Endodermal cell (in vitro differentiated cells): ENCODE data around the gene MYO7A. TPM values are rescaled to one million over a fixed set of nuclear protein-coding genes. Genes with fewer than 3 reads are reported as not detected.
A peak's percentile ranks its signal among the peaks of the same experiment; 100 is the strongest.

ENCODE experiments used
- DNase-seq: peaks from one replicate; pipeline ENCODE4 v3.0.0-alpha.2; 2017
- H3K27ac ChIP-seq: 2 replicates; pipeline ENCODE4 v1.5.1; 2013; ENCODE audit warnings: mild to moderate bottlenecking, low read depth, low read length, moderate library complexity
- H3K27me3 ChIP-seq: 2 replicates; pipeline ENCODE4 v1.6.1; 2013; ENCODE audit warnings: mild to moderate bottlenecking, low read length, moderate library complexity; ENCODE audit not compliant: insufficient read depth, control insufficient read depth, poor library complexity, severe bottlenecking
- H3K36me3 ChIP-seq: 2 replicates; pipeline ENCODE4 v1.7.0; 2013; ENCODE audit warnings: mild to moderate bottlenecking, low read length, moderate library complexity; ENCODE audit not compliant: control insufficient read depth, insufficient read depth
- H3K4me1 ChIP-seq: one replicate; pipeline ENCODE4 v1.7.0; 2013; ENCODE audit warnings: low read length; ENCODE audit not compliant: control insufficient read depth, insufficient read depth
- H3K4me3 ChIP-seq: 2 replicates; pipeline ENCODE4 v1.5.1; 2013; ENCODE audit warnings: mild to moderate bottlenecking, low read length, moderate library complexity
- H3K9ac ChIP-seq: 2 replicates; pipeline ENCODE4 v1.6.1; 2013; ENCODE audit warnings: mild to moderate bottlenecking, low read length, moderate library complexity; ENCODE audit not compliant: poor library complexity, severe bottlenecking; ENCODE audit errors: extremely low read depth
- H3K9me3 ChIP-seq: 2 replicates; pipeline ENCODE4 v1.6.1; 2013; ENCODE audit warnings: mild to moderate bottlenecking, low read length, moderate library complexity; ENCODE audit not compliant: control insufficient read depth
- H3K27ac Mint-ChIP-seq: 2 replicates; pipeline ENCODE4 v1.8.0; 2020; ENCODE audit warnings: mixed read lengths
- H3K27me3 Mint-ChIP-seq: 2 replicates; pipeline ENCODE4 v1.8.0; 2021; ENCODE audit warnings: mild to moderate bottlenecking, mixed read lengths; ENCODE audit not compliant: insufficient read depth
- H3K36me3 Mint-ChIP-seq: 2 replicates; pipeline ENCODE4 v1.8.0; 2020; ENCODE audit warnings: low read depth, mixed read lengths
- H3K4me1 Mint-ChIP-seq: 2 replicates; pipeline ENCODE4 v1.8.0; 2020; ENCODE audit warnings: mixed read lengths
- H3K4me3 Mint-ChIP-seq: 2 replicates; pipeline ENCODE4 v1.8.0; 2020; ENCODE audit warnings: mild to moderate bottlenecking, moderate library complexity, mixed read lengths
- H3K9me3 Mint-ChIP-seq: 2 replicates; pipeline ENCODE4 v1.8.0; 2020; ENCODE audit warnings: mild to moderate bottlenecking, mixed read lengths
- WGBS, 2 experiments: methylation state at CpG; one replicate each; pipeline versions ENCODE4 v1.1.5 to v1.1.7; 2013; ENCODE audit warnings: missing lambda C conversion rate in 2 of 2, mixed read lengths in 1 of 2; ENCODE audit not compliant: insufficient coverage in 1 of 2, insufficient read length in 1 of 2; 5-methylcytosine and 5-hydroxymethylcytosine counted together
- total RNA-seq, 2 donors: library from RNA; stranded (reverse); fragmentation: NEBNext Ultra II Directional in 1 of 2; extraction: Animal tissue kit (Norgen Biotek cat#: 25700) in 1 of 2; gene quantifications; 2 replicates in 1 of 2; 3 replicates in 1 of 2; pipeline ENCODE4 v1.2.1, GENCODE V29; 2021
- TF ChIP-seq, protein P1 (sequence below): fragments of 200-600 bp; sonication (generic); conservative IDR thresholded peaks from 2 replicates; pipeline ENCODE4 v1.5.0; 2021; ENCODE audit warnings: antibody characterized with exemption, mild to moderate bottlenecking

MYO7A gene
- total RNA-seq, 2 donors from 2014 or later, result 2.4 to 2.7 TPM

- H3K36me3 Mint-ChIP-seq, result no peaks in the 10 kb centered on the region
- TF ChIP-seq, protein P1, sequence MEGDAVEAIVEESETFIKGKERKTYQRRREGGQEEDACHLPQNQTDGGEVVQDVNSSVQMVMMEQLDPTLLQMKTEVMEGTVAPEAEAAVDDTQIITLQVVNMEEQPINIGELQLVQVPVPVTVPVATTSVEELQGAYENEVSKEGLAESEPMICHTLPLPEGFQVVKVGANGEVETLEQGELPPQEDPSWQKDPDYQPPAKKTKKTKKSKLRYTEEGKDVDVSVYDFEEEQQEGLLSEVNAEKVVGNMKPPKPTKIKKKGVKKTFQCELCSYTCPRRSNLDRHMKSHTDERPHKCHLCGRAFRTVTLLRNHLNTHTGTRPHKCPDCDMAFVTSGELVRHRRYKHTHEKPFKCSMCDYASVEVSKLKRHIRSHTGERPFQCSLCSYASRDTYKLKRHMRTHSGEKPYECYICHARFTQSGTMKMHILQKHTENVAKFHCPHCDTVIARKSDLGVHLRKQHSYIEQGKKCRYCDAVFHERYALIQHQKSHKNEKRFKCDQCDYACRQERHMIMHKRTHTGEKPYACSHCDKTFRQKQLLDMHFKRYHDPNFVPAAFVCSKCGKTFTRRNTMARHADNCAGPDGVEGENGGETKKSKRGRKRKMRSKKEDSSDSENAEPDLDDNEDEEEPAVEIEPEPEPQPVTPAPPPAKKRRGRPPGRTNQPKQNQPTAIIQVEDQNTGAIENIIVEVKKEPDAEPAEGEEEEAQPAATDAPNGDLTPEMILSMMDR, result no peak
- H3K27me3 Mint-ChIP-seq, result peaks cover under 1% of the 10 kb centered on the region
- H3K4me1 Mint-ChIP-seq, result peaks cover 9% of the 10 kb centered on the region
- Histone ChIP-seq H3K27ac (no peak overlapping the region), H3K36me3 (no peaks in the 10 kb centered on the region), H3K4me1 (no peaks in the 10 kb centered on the region), H3K9me3 (no peaks in the 10 kb centered on the region), H3K9ac (no peak overlapping the region), H3K4me3 (no peak overlapping the region), H3K27me3 (no peaks in the 10 kb centered on the region)
- no peak overlapping the region for H3K4me3 Mint-ChIP-seq
- H3K27ac Mint-ChIP-seq, result no peak overlapping the region
- H3K9me3 Mint-ChIP-seq, result no peaks in the 10 kb centered on the region
- no peak for DNase-seq
- WGBS, 2 experiments, result 97% methylated on average over 3 of the region's 4 CpGs; no CpG with 5 or more reads in 1 of the 2 experiments
These were observed 13.0 kb downstream of the MYO7A start for GRCh38 chr11:77141034-77141433.

DNA sequence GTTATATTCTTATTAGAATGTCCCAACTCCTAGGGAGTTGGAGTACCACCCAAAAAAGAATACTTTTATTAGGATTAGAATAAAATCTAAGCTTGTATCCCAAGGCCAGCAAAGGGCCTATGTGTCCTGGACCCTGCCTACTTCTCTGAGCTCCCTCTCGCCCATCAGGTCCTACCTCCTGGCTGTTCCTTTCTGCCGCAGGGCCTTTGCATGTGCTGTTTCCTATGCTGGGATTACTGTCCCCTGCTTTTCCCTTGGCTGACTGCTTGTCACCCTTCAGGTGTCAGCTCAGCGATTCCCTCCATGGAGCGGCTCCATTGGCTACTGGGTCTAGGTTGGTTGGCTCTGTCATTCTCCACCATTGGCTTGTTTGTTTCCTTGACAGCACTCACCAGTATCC is 13.4 kb downstream of the MYO7A start:
- 92 to 97% methylated on average over 4 of the region's 4 CpGs for WGBS, 2 experiments
- no peak overlapping the region for H3K27ac Mint-ChIP-seq
- Histone ChIP-seq H3K4me3 (no peak overlapping the region), H3K36me3 (no peaks in the 10 kb centered on the region), H3K27me3 (peaks cover under 1% of the 10 kb centered on the region), H3K27ac (no peak overlapping the region), H3K9me3 (no peaks in the 10 kb centered on the region), H3K4me1 (no peaks in the 10 kb centered on the region), H3K9ac (no peak overlapping the region)
- H3K4me3 Mint-ChIP-seq, result no peak overlapping the region
- TF ChIP-seq, protein P1, result no peak
- no peaks in the 10 kb centered on the region for H3K36me3 Mint-ChIP-seq
- DNase-seq, result no peak
- H3K9me3 Mint-ChIP-seq, result no peaks in the 10 kb centered on the region
- H3K4me1 Mint-ChIP-seq, result peaks cover 9% of the 10 kb centered on the region
- peaks cover 5% of the 10 kb centered on the region for H3K27me3 Mint-ChIP-seq

GRCh38 chr11:77142091-77142975 is 14.3 kb downstream of the MYO7A start:
- Mint-ChIP-seq H3K9me3 (no peaks in the 10 kb centered on the region), H3K4me3 (no peak overlapping the region), H3K36me3 (no peaks in the 10 kb centered on the region), H3K27ac (no peak overlapping the region), H3K4me1 (peaks cover 9% of the 10 kb centered on the region), H3K27me3 (peaks cover 13% of the 10 kb centered on the region)
- H3K27ac ChIP-seq, result no peak overlapping the region
- 96 to 100% methylated on average over 1 to 11 of the region's 11 CpGs for WGBS, 2 experiments
- H3K36me3 ChIP-seq, result no peaks in the 10 kb centered on the region
- no peak for DNase-seq
- H3K4me1 ChIP-seq, result no peaks in the 10 kb centered on the region
- H3K4me3 ChIP-seq, result no peak overlapping the region
- no peak overlapping the region for H3K9ac ChIP-seq
- no peaks in the 10 kb centered on the region for H3K9me3 ChIP-seq
- H3K27me3 ChIP-seq, result peaks cover 9% of the 10 kb centered on the region
- TF ChIP-seq, protein P1, result peak; percentile 11
